ENCODE data around the gene B9D2. TPM values are rescaled to one million over a fixed set of nuclear protein-coding genes. Genes with fewer than 3 reads are reported as not detected.

The B9D2 gene
- total RNA-seq, 1 donor from 2014 or later, result 6.3 TPM

DNA sequence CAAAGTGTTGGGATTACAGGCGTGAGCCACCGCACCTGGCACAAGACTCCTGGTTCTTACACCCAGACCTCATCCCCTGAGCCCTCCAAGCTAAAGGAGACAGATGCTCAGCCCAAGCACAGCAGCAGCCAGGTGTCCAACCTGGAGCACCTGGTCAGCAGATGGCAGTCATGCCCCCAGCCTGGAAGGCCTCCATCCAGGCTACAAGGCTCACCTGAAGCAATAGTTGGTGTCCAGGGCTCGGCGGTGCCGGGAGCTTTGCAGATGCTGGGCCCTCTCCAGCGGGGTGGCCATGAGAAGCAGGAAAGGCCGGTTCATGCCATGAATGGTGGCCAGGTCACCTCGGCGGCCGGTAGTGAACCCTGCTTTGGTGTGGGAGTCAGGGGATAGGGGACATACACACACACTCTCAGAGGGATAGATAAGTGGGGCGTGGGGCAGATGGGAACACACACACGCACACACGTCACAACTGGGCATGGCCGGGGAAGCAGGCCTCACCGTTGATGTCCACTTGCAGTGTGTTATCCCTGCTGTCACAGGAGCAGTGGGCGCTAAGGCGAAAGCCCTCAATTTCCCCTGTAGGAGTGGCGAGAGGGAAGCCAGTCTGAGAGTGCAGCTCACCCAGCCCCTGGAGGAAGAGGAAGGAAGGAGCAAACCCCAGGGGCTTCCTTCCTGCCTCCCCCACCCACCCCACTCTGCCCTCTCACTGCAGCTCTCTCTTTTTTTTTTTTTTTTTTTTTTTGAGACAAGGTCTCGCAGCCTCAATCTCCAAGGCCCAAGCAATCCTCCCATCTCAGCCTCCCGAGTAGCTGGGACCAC is 22.1 kb downstream of the B9D2 start:
- Mint-ChIP-seq H3K27ac (peak overlapping the region; percentile 20), H3K9me3 (no peaks in the 10 kb centered on the region), H3K27me3 (no peaks in the 10 kb centered on the region), H3K4me1 (peaks cover 28% of the 10 kb centered on the region), H3K36me3 (ENCODE audit: low read depth) (peaks cover 70% of the 10 kb centered on the region), H3K4me3 (no peak overlapping the region)
- DNase-seq, result no peak
- intact Hi-C loops (cut with micrococcal nuclease), result no loop called here

GRCh38 chr19:41339936-41340335 is 24.0 kb downstream of the B9D2 start:
- H3K4me3 Mint-ChIP-seq, result no peak overlapping the region
- DNase-seq, result no peak
- no peaks in the 10 kb centered on the region for H3K27me3 Mint-ChIP-seq
- H3K9me3 Mint-ChIP-seq, result no peaks in the 10 kb centered on the region
- no peak overlapping the region for H3K27ac Mint-ChIP-seq
- peaks cover 71% of the 10 kb centered on the region for H3K36me3 Mint-ChIP-seq (ENCODE audit: low read depth)
- intact Hi-C loops (cut with micrococcal nuclease), result no loop called here
- peaks cover 33% of the 10 kb centered on the region for H3K4me1 Mint-ChIP-seq

GRCh38 chr19:41335467-41335866 is 28.5 kb downstream of the B9D2 start:
- no peak overlapping the region for H3K27ac Mint-ChIP-seq
- DNase-seq, result no peak
- intact Hi-C loops (cut with micrococcal nuclease), result no loop called here
- H3K9me3 Mint-ChIP-seq, result no peaks in the 10 kb centered on the region
- H3K36me3 Mint-ChIP-seq (ENCODE audit: low read depth), result peaks cover 66% of the 10 kb centered on the region
- peaks cover 37% of the 10 kb centered on the region for H3K4me1 Mint-ChIP-seq
- no peak overlapping the region for H3K4me3 Mint-ChIP-seq
- H3K27me3 Mint-ChIP-seq, result no peaks in the 10 kb centered on the region

DNA sequence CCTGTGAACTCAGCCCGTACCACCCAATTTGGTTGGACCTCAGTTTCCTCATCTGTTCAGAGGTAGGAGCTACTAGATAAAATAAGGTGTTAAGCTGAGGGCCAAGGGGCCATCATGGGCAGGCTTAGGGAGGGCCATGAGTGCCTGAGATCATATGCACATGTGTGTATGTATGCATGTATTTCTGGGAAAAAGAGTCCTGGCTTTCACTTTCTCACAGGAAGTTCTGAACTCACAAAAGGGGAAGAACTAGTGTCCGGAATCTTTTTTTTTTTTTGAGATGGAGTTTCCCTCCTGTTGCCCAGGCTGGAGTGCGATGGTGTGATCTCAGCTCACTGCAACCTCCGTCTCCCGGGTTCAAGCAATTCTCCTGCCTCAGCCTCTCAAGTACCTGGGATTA is 29.2 kb downstream of the B9D2 start:
- intact Hi-C loops (cut with micrococcal nuclease), result no loop called here
- H3K4me3 Mint-ChIP-seq, result peak overlapping the region; percentile 49
- H3K36me3 Mint-ChIP-seq (ENCODE audit: low read depth), result peaks cover 64% of the 10 kb centered on the region
- H3K9me3 Mint-ChIP-seq, result no peaks in the 10 kb centered on the region
- H3K27me3 Mint-ChIP-seq, result no peaks in the 10 kb centered on the region
- DNase-seq, result no peak
- H3K4me1 Mint-ChIP-seq, result peaks cover 38% of the 10 kb centered on the region
- H3K27ac Mint-ChIP-seq, result peak overlapping the region; percentile 57

GRCh38 chr19:41332468-41332867 is 31.5 kb downstream of the B9D2 start:
- H3K4me1 Mint-ChIP-seq, result peaks cover 47% of the 10 kb centered on the region
- intact Hi-C loops (cut with micrococcal nuclease), result no loop called here
- DNase-seq, result no peak
- H3K36me3 Mint-ChIP-seq (ENCODE audit: low read depth), result peaks cover 64% of the 10 kb centered on the region
- H3K27ac Mint-ChIP-seq, result no peak overlapping the region
- no peaks in the 10 kb centered on the region for H3K9me3 Mint-ChIP-seq
- H3K4me3 Mint-ChIP-seq, result no peak overlapping the region
- H3K27me3 Mint-ChIP-seq, result no peaks in the 10 kb centered on the region

- Mint-ChIP-seq H3K27ac (peak overlapping the region; percentile 58), H3K9me3 (no peaks in the 10 kb centered on the region), H3K4me1 (peaks cover 48% of the 10 kb centered on the region), H3K4me3 (no peak overlapping the region), H3K36me3 (ENCODE audit: low read depth) (peaks cover 62% of the 10 kb centered on the region), H3K27me3 (no peaks in the 10 kb centered on the region)
- DNase-seq, result no peak
- intact Hi-C loops (cut with micrococcal nuclease), result no loop called here
These were observed 31.9 kb downstream of the B9D2 start for GRCh38 chr19:41332000-41332399.

GRCh38 chr19:41330946-41331678 is 32.8 kb downstream of the B9D2 start:
- Mint-ChIP-seq H3K27me3 (no peaks in the 10 kb centered on the region), H3K27ac (no peak overlapping the region), H3K4me1 (peaks cover 55% of the 10 kb centered on the region), H3K4me3 (no peak overlapping the region), H3K9me3 (no peaks in the 10 kb centered on the region), H3K36me3 (ENCODE audit: low read depth) (peaks cover 63% of the 10 kb centered on the region)
- no peak for DNase-seq
- intact Hi-C loops (cut with micrococcal nuclease), result no loop called here

- Mint-ChIP-seq H3K27me3 (no peaks in the 10 kb centered on the region), H3K36me3 (ENCODE audit: low read depth) (peaks cover 62% of the 10 kb centered on the region), H3K9me3 (no peaks in the 10 kb centered on the region), H3K4me3 (no peak overlapping the region), H3K4me1 (peaks cover 55% of the 10 kb centered on the region), H3K27ac (peak overlapping the region; percentile 77)
- intact Hi-C loops (cut with micrococcal nuclease), result no loop called here
- DNase-seq, result peak; percentile 57
These were observed 33.5 kb downstream of the B9D2 start for GRCh38 chr19:41330481-41330880.

DNA sequence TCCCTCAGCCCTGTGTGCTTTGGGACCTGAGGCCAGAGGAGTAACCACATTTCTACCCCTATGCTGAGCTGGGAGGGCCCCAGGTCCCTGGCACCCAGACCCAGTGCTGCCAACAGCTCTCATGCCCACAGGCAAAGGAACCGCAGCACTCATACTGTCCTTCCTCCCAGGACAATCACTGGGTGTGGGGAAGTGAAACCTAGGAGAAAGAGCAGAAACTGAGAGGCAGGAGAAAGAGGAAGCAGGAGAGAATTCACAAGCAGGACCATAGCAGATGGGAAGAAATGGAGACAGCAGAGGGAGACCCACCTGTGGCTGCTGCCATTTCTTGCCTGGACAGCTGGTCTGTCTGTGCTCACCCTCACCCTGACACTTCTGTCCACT is 35.1 kb downstream of the B9D2 start:
- Mint-ChIP-seq H3K27ac (peak overlapping the region; percentile 98), H3K4me1 (peaks cover 57% of the 10 kb centered on the region), H3K4me3 (peak overlapping the region; percentile 91), H3K9me3 (no peaks in the 10 kb centered on the region), H3K27me3 (no peaks in the 10 kb centered on the region), H3K36me3 (ENCODE audit: low read depth) (peaks cover 62% of the 10 kb centered on the region)
- intact Hi-C loops (cut with micrococcal nuclease), result loop anchor here (1.0 kb wide), 2 partner anchors 23 to 66 kb away; no protein-coding TSS in a partner anchor
- no peak for DNase-seq

GRCh38 chr19:41328157-41328841 is 35.6 kb downstream of the B9D2 start:
- no peak for DNase-seq
- Mint-ChIP-seq H3K9me3 (no peaks in the 10 kb centered on the region), H3K36me3 (ENCODE audit: low read depth) (peaks cover 65% of the 10 kb centered on the region)

GRCh38 chr19:41327576-41328156 is 36.3 kb downstream of the B9D2 start:
- intact Hi-C loops (cut with micrococcal nuclease), result loop anchor here (1.0 kb wide), 3 partner anchors 17 to 64 kb away; partner anchors contain the start of gene CCDC97
- peaks cover 64% of the 10 kb centered on the region for H3K4me1 Mint-ChIP-seq

More at GRCh38 chr19:41328157-41328841, 35.6 kb downstream of the B9D2 start:
- H3K4me3 Mint-ChIP-seq, result peak overlapping the region; percentile 91
- peak overlapping the region; percentile 98 for H3K27ac Mint-ChIP-seq
- intact Hi-C loops (cut with micrococcal nuclease), result loop anchor here (1.0 kb wide), 2 partner anchors 24 to 65 kb away; no protein-coding TSS in a partner anchor
- H3K4me1 Mint-ChIP-seq, result peaks cover 59% of the 10 kb centered on the region
- H3K27me3 Mint-ChIP-seq, result no peaks in the 10 kb centered on the region

DNA sequence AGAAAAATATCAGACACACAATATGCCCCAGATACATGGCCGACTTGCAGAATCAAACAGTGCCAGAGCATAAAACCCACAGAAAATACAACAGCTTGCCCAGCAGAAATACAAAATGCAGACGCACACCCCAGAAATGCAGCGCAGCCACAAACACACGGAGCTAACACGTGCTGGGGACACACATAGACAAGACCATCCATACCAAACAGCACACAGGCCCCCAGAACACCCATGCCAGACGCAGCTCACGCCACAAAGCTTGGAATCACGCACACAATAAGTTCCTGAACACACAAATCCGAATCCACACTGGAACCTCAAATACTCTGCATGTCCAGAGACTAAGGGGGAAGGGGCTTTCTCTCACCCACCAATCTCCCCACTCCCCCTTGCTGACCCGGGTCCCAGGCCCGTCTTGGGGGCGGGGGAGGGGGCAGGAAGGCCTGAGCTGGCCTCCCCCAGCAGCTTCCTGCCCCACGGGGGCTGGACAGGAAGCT is 36.8 kb downstream of the B9D2 start:
- H3K27ac Mint-ChIP-seq, result peak overlapping the region; percentile 84
- peaks cover 60% of the 10 kb centered on the region for H3K4me1 Mint-ChIP-seq
- no peak for DNase-seq
- no peaks in the 10 kb centered on the region for H3K27me3 Mint-ChIP-seq
- H3K36me3 Mint-ChIP-seq (ENCODE audit: low read depth), result peaks cover 67% of the 10 kb centered on the region
- intact Hi-C loops (cut with micrococcal nuclease), result loop anchor here (1.0 kb wide), 1 partner anchor 17 kb away; the partner anchor contains the start of gene CCDC97
- no peaks in the 10 kb centered on the region for H3K9me3 Mint-ChIP-seq
- H3K4me3 Mint-ChIP-seq, result peak overlapping the region; percentile 79

More at GRCh38 chr19:41327576-41328156, 36.3 kb downstream of the B9D2 start:
- Mint-ChIP-seq H3K36me3 (ENCODE audit: low read depth) (peaks cover 69% of the 10 kb centered on the region), H3K9me3 (no peaks in the 10 kb centered on the region), H3K27me3 (no peaks in the 10 kb centered on the region), H3K4me3 (peak overlapping the region; percentile 91), H3K27ac (peak overlapping the region; percentile 98)
- DNase-seq, result peak; percentile 90
